Nephron progenitor cell (in vitro differentiated cells): ENCODE data around the gene TNNI3K.
A peak's percentile ranks its signal among the peaks of the same experiment; 100 is the strongest.

Source experiments
- DNase-seq: peaks from one replicate; pipeline ENCODE4 v3.0.0; 2021
- H3K27ac Mint-ChIP-seq: 2 replicates; pipeline ENCODE4 v1.8.0; 2021; ENCODE audit warnings: mild to moderate bottlenecking, moderate library complexity, mixed read lengths
- H3K27me3 Mint-ChIP-seq: 2 replicates; pipeline ENCODE4 v1.8.0; 2021; ENCODE audit warnings: mild to moderate bottlenecking, low read depth, mixed read lengths; ENCODE audit not compliant: poor library complexity
- H3K36me3 Mint-ChIP-seq: 2 replicates; pipeline ENCODE4 v1.8.0; 2021; ENCODE audit warnings: low read depth, mixed read lengths
- H3K4me1 Mint-ChIP-seq: 2 replicates; pipeline ENCODE4 v1.8.0; 2021; ENCODE audit warnings: mixed read lengths
- H3K4me3 Mint-ChIP-seq: 2 replicates; pipeline ENCODE4 v1.8.0; 2021; ENCODE audit warnings: mild to moderate bottlenecking, moderate library complexity, mixed read lengths
- H3K9me3 Mint-ChIP-seq: 2 replicates; pipeline ENCODE4 v1.8.0; 2021; ENCODE audit warnings: mild to moderate bottlenecking, moderate library complexity, mixed read lengths
- CTCF ChIP-seq: fragments of 200-600 bp; sonication (generic); IDR thresholded peaks from 2 replicates; pipeline ENCODE4 v1.5.0; 2021; ENCODE audit warnings: antibody characterized with exemption

TNNI3K gene

GRCh38 chr1:74545821-74546220 lies 310.6 kb downstream of the TNNI3K start:
- no peak overlapping the region for H3K27ac Mint-ChIP-seq
- no peaks in the 10 kb centered on the region for H3K9me3 Mint-ChIP-seq
- no peaks in the 10 kb centered on the region for H3K27me3 Mint-ChIP-seq
- no peaks in the 10 kb centered on the region for H3K36me3 Mint-ChIP-seq
- TF ChIP-seq CTCF, result no peak
- H3K4me1 Mint-ChIP-seq, result peaks cover 8% of the 10 kb centered on the region
- H3K4me3 Mint-ChIP-seq, result no peak overlapping the region
- DNase-seq, result no peak

GRCh38 chr1:74548961-74549750 lies 314.0 kb downstream of the TNNI3K start:
- Mint-ChIP-seq H3K4me3 (no peak overlapping the region), H3K4me1 (peaks cover 8% of the 10 kb centered on the region), H3K27me3 (no peaks in the 10 kb centered on the region), H3K36me3 (no peaks in the 10 kb centered on the region), H3K27ac (peak overlapping the region; percentile 17), H3K9me3 (peaks cover 4% of the 10 kb centered on the region)
- no peak for DNase-seq
- TF ChIP-seq CTCF, result no peak

DNA sequence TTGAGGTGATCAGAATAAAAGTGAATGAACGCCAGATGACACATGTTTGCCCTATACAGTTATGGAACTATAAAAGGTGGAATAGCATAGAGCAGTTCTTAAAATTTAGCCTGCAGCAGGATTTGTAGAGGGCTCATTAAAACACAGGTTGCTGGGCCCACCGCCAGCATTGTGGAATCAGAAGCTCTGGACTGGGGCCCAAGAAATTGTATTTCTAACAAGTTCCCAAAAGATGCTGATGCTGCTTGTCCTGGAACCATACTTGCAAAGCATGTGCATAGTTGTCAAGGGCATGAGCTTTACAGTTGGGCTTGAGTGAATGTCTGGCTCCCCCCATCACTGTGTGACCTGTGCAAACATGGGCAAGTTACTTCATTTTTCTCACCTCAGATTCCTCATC lies 314.7 kb downstream of the TNNI3K start:
- peaks cover 8% of the 10 kb centered on the region for H3K4me1 Mint-ChIP-seq
- peaks cover 4% of the 10 kb centered on the region for H3K9me3 Mint-ChIP-seq
- no peaks in the 10 kb centered on the region for H3K27me3 Mint-ChIP-seq

DNA sequence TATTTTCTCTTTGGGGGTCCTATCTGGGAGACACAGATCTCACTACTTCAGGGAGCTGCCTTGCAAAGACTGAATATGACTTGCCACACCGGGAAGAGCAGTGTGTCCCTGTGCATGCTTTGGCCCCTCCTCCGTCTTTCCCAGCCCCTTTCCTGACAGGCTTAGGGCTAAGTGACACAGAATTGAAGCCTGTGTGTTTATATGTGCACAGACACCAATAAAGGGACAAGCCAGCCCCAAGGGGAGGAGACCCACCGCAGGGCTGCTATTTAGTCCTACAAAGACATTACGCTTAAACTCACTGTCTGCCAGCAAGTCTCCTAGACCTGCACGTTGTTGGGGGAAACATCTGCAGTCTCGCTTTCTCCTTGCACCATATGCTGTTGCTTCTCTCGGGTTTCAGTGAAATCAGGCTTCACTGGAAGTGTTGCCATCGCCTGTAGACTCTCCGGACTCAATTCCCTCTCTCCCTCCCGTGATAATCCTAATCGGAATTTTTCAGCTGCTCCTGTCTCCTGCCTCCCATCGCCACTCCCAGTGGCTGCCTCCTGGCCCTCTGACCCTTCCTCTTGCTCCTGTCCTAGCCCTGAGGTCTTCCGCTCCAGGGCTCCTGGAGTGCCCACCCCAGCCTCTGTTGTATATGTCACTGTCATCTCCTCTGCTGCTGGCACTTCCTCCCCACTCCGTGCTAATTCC lies 335.8 kb downstream of the TNNI3K start:
- Mint-ChIP-seq H3K9me3 (no peaks in the 10 kb centered on the region), H3K4me3 (no peak overlapping the region), H3K4me1 (no peaks in the 10 kb centered on the region), H3K36me3 (no peaks in the 10 kb centered on the region), H3K27me3 (no peaks in the 10 kb centered on the region), H3K27ac (no peak overlapping the region)
- peak; percentile 40 for DNase-seq
- TF ChIP-seq CTCF, result no peak

More for the DNA sequence above, 314.7 kb downstream of the TNNI3K start:
- no peak overlapping the region for H3K27ac Mint-ChIP-seq
- no peak overlapping the region for H3K4me3 Mint-ChIP-seq
- no peak for DNase-seq
- TF ChIP-seq CTCF, result no peak
- no peaks in the 10 kb centered on the region for H3K36me3 Mint-ChIP-seq

DNA sequence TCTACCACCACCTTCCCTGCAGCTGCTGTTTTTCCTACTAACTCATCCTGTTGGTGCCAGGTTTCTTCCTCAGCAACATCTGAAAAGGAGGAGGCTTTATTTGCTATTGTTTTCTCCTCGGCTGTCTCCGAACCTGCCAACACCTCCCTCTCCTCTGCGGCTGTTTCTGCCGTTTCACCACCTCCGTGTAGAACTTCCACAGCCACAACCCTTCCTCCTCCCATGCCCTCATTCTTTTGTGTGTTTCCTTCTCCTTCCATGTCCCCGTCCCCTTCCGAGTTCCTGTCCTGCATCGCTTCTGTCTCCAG lies 336.3 kb downstream of the TNNI3K start:
- H3K36me3 Mint-ChIP-seq, result no peaks in the 10 kb centered on the region
- H3K27ac Mint-ChIP-seq, result no peak overlapping the region
- no peak for TF ChIP-seq CTCF
- DNase-seq, result no peak
- H3K9me3 Mint-ChIP-seq, result no peaks in the 10 kb centered on the region
- H3K4me1 Mint-ChIP-seq, result no peaks in the 10 kb centered on the region
- no peaks in the 10 kb centered on the region for H3K27me3 Mint-ChIP-seq
- no peak overlapping the region for H3K4me3 Mint-ChIP-seq

- Mint-ChIP-seq H3K4me1 (no peaks in the 10 kb centered on the region), H3K27me3 (no peaks in the 10 kb centered on the region), H3K36me3 (no peaks in the 10 kb centered on the region)
Measured at GRCh38 chr1:74571891-74572290, 336.7 kb downstream of the TNNI3K start.

More at GRCh38 chr1:74571891-74572290, 336.7 kb downstream of the TNNI3K start:
- peak; percentile 6 for DNase-seq
- H3K27ac Mint-ChIP-seq, result no peak overlapping the region
- H3K4me3 Mint-ChIP-seq, result no peak overlapping the region
- no peaks in the 10 kb centered on the region for H3K9me3 Mint-ChIP-seq
- no peak for TF ChIP-seq CTCF
